ENCODE data around the gene COG7.
"Not testable (repeated sequence)": the region's sequence is repeated elsewhere in the genome, so short reads cannot be mapped to it uniquely, and the experiment has no call there.

The COG7 gene

DNA sequence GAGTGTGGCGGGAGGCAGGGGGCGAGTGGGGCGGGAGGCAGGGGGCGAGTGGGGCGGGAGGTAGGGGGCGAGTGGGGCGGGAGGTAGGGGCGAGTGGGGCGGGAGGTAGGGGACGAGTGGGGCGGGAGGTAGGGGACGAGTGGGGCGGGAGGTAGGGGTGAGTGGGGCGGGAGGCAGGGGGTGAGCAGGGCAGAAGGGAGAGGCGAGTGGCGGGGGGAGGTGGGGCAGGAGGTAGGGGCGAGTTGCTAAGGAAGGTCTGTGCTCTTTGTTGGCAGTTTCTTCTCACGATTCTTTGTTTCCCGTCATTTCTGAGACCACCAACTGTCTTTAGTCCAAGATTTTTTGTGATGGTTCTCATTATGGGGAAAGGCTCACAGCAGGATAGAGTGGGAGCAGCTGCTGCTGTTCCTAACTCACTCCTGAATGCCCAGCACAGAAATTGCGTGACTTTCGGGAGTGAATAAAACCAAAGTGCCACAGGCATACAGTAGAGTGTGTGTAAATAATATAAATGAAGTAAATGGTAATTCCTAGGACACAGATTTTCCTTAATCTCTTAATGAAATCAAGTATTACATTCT is 44.7 kb downstream of the COG7 start:
- DNase-seq: no peak

DNA sequence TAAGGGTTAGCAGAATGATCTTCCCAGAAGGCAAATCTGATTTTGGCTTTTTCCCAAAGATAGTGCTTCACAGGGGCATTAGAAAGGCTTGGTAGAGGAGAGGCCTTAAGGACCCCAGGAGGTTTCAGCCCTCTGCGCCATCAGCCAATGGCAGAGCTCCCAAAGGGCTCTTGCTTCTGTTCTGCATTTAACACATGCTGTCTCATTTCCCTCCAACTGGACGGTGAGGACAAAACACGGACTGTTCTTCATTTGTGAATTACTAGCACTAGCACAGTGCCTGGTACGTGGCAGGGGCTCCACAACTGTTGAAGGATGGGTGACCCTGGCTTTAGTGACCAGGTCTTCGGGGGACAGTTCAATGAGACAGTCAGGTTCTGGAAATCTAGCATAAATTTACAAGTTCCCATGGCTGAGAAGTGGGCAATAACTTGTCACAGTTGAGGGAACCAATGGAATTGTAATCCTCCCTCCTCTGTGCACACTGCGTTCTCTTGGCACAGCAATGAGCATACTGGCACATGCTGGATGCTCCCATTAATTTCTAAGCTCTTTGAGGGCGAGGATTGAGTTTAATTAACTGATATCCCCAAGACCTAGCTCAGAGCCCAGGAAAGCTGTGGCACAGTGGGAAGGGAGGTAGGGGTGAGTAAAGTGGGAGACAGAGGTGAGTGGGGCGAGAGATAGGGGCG is 45.4 kb downstream of the COG7 start:
- DNase-seq: no peak

DNA sequence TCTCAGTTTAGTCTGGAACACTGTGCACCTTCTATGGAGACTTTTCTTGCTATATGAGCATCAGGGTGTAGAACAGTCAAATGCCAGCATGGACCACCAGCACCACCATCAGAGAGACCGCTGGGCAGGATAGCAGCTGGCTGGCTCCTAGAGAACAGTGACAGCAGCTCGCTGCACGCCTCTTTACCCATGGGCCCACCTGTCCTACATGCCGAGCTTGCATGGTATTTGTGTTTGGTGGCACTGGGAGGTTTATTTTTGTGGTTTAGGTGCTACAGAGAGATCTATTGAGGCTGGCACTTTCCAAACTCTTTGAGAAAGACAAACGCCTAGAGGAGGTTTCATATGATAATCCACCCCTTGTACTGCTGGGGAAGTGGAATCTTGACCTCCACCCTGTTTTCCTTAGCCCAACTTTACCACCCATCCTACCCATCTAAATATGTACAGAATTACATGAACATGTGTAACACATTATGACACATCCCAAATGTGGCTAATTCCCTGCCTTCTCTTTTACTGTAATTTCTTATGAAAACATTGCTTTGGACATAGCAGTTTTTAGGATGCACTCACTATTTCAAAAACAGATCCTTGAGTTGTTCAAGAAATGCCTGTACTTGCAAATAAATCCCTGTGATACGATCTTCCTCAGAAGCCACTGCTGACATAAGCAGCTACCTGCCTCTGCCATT is 46.3 kb downstream of the COG7 start:
- DNase-seq: no peak

DNA sequence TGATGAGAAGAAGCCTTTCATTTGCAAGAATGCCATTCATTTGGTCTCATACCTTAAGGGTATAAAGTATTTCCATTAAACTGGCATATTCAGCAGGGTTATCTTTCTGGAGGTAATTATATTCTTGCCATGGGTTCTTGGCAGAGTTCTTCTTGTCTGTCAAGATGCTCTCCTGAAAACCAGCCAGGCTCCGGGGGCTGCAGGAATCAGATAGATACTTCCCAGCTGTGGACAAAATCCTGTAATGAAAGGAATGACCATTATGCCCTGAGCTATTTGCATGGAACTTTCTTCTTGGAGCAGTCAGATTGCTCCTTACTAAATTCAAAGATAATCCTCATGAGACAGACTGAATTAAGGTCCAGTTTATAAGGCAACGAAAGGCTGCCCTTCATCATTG is 47.0 kb downstream of the COG7 start:
- no peak for DNase-seq

DNA sequence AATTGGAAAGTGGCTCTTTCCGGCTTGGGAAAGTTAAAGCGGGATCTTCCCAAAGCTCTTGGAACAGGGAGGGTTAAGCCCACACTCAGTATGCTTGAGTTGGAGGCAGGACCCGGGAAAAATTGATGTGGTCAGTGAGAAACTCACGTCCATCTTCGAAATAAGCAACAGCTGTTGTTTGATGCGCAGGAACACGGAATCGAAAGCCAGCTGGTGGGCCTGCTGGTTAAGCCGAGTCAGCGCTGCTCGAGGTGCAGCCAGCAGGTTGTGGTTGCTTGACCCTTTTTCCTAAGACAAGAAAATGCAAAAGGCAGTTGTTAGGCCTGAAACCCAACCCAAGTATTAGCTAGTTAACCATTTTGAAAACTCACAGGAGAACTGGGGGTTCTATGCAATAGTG is 49.4 kb downstream of the COG7 start:
- no peak for DNase-seq

DNA sequence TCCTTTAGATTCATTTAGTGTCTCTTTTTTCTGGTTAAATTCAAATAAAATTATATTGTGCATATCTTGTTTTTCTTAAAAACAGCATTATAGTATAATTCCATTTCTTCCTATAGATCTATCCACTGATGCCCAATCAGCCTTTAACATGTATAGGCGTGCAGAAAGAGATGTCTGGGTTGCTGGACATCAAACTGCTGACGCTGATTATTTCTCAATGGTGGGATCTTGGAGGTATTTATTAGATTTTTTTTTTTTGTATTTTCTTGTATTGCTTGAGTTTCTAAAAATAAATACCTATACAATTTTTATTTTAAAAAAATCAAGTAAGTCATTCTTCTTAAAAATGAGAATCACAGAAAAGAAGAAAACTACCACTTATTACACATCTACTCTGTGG is 50.9 kb downstream of the COG7 start:
- DNase-seq: no peak

DNA sequence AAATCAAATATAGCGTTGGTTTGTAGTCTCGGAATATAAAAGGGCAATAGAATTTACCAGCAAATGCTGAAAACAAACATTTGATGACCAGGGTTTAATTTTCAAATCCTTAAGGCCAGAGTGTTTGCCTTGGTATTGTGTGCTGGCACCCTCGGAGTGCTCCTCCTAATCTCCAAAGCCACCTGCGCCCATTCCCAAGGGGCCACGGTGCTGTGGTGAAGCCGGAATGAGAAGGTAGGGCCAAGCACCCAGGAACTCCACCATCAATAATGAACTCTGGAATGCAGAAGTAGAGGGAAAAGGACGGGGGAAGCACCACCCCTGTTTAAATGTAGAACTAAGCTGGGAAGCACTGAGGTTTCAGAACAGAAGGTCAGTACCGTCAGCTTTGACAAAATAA is 51.9 kb downstream of the COG7 start:
- DNase-seq: no peak

DNA sequence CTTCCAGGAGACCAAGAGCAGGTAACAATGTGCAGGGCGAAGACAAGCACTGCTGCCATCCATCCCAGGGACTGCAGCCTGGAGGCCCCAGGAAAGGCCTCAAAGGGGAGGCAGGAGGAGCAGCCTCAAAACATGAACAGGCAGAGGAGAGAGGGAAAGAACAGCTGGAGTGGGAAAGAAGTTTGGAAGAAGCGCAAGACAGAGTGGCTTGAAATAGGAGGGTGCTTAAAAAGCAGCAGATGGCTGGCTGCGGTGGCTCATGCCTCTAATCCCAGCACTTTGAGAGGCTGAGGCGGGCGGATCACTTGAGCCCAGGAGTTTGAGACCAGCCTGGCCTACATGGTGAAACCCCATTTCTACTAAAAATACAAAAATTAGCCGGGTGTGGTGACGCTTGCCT is 52.5 kb downstream of the COG7 start:
- DNase-seq: not testable (repeated sequence)

DNA sequence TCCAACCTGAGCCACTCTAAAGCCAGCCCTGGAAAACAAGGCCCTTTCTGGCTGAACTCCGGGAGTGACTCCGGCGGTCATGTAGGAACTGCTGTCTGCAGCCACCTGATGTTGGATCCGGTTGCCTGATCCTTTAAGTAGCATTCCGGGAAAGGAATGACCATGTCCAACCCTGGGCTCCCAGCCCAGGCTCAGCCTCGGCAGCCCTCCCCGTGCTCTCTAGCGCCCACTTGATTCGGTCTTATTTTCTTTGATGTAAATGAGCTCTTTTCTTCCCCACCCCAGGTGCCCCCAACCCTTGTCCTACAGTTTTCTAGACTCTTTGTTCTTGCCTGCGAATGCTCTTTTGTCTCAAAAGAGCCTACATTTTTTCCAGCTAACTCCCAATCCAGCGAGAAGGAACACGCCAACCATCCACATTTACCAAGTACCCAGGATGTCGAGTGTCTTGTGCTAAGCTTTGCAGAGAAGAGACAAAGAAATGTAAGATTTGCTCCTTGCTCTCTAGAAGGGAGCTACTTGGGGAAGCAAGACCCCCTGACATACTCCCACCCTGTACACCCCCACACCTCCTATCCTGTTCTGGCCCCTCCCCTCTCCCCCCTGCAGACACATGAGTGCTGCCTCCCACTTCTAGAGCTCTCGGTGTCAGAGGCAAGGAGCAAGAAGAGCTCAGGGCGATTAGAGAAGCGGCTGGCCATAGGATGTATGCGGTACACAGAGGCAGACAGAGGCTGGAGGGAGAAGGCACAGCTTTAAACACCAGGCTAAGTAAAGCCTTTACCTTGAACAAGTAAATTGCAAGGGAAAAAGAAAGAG is 53.8 kb downstream of the COG7 start:
- DNase-seq: no peak

DNA sequence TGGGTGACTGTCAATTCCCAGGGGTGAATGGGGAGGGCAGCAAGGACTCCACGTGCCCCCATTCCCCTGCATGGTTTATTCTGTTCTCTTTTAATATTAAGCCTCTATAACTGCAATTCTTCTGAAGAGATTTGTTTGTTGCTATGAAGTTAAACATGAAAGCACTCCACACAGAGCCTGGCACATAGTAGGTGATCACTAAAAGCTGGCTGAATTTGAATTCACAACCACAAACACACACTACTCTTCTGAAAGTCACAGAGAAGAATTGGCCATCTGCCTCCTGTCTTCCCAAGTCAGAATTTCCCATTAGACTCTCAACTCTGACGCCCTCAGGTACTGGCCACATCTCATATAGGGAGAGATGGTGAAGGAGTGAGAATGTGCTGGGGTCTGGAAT is 55.5 kb downstream of the COG7 start:
- no peak for DNase-seq

DNA sequence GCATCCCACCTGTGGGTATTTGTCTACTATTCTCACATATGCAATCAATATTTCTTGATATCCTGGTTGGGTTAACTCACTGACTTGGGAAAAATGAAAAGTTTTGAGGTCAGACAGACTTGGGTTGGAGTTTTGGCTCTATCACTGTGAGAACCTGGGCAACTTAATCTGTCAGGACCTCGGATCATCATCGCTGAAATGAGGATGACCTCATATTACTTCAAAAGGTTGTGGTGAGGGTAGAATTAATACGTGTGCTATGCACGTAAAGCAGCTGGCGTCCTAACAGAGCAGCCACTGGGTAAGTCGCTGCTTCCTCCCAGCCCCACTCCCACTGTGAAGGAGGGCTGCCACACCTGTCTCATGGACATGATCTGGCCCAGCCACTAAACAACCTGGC is 57.3 kb downstream of the COG7 start:
- no peak for DNase-seq

DNA sequence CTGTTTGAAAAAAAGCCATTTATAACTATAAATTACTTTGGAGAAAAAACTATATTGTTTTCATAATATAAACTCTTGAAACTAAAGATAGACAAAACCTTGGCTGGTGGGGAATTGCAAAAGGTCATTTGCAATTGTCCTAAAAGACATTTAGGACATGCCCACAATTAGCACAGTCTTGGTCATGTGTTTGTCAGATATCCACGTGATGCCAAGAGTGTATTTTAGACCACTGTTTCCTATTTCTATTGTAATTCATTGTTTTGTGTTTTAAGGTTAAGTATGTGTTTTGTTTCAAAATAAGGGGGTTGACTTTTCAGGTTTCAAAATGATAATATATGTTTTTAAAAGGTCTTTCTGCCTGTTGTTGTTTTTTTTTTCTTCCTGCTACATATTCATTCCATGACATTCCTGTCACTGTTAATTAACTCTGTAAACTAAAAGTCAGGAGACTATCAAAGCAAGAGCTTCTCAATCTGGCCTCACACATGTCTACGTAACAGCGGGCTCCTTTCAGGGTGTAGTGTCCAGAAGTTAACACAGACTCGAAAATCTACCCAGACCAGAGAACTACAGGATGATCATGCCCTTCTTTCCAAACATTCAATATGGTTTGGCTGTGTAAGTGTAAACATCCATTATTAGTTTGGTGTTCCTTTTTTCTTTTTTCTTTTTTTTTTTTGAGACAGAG is 58.7 kb downstream of the COG7 start:
- no peak for DNase-seq

DNA sequence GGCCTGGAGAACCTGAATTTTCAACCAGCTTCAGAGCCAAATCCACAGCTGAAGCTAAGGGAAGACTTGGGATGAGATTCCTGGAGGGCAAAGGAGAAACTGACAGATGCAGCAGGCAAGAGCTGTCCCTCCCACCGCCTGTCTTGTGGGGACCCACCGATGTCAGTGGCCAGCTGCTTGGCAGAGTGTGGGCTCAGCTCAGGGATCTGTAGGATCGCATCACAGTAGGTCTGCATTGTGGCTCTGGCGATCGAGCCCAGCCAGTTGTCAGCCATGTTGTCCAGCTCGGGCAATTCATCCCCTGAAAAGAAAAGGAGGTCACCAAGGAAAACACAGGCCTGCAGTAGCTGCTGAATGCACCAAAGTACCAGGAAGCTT is 60.8 kb downstream of the COG7 start:
- DNase-seq: no peak

DNA sequence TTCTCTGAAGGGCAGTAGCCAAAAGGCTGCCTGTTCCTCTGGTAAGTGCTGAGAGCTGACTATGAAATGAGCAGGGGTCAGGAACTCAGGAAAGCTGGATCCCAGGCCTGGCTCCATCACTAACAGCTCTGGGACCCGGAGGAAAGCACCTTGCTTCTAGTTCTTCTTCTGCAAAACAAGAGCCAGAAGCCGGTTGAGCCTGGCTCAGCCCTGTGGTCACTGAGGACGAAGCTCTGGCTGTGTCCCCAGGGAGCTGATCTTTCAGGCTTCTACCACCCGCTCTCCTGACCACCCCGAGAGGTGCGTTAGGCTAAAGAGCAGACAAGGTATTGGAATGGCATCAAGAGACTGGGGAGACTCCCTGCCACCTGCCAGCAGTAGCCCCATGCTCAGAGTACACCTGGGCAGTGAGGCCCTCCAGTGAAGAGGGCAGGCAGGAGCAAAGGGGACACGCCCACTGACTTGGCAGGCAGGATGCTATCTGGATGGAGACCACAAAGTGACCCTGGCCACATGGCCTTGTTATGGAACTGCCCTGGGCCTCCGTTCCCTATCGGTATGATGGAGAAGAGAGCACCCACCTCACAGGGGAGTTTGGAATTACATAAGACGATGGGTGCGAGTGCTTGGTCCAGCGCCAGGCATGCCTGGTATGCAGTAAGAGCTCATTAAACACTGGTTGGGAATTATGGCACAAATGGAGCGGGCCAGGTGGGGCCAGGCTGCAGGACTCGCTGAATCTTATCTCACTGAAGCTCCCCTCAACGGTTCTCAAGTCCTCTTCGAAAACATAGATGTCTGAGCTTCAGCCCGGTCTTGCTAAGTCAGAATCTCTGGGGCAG is 61.4 kb downstream of the COG7 start:
- DNase-seq: no peak

DNA sequence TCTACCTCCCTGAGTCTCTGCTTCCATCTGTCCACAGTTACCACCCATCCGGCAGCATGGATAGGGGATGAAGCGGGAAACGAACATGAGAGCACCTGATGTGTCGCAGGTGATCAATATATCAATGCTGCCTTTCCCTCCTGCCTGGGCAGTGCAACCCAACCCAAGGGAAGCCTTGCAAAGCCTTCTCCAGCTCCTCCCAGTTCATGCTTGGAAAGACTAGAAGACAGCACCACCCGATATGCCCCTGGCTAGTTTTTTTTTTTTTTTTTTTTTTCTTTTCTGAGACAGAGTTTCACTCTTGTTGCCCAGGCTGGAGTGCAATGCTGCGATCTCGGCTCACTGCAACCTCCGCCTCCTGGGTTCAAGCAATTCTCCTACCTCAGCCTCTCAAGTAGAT is 63.1 kb downstream of the COG7 start:
- DNase-seq: not testable (repeated sequence)

DNA sequence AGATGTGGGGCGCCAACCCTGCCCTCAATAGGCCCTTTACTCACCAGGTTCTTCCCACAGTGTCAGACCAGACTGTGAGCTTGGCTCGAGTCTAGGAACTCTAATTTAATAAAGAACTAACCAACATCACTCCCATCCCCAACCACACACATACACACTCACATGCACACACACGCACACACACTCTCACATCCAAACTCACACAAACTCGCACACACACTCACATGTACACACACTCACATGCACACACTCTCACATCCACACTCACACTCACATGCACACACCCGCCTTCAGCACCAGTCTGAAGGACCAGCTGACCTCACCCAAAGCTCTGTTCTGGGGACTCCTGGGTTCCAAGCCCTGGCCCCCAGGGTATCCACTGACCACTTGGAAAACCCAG is 63.8 kb downstream of the COG7 start:
- DNase-seq: no peak

DNA sequence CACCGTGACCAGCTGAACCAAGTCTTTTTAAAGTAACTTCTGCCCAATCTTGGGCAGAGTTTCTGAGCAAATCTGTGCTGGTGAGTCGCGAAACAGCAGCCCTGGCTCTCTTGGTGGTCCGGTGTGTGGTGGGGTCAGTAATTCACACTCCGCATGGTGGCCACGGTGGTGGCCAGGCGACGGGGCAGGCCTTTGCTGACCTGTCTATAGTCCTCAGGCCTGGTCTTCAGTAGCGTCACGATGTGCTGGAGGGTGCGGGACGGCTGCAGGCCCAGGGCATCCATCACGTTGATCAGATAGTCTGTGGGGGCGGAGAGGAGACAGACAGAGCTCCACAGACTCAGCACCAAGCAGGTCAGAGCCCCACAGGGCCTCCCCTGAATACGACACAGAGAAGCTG is 64.2 kb downstream of the COG7 start:
- DNase-seq: no peak

DNA sequence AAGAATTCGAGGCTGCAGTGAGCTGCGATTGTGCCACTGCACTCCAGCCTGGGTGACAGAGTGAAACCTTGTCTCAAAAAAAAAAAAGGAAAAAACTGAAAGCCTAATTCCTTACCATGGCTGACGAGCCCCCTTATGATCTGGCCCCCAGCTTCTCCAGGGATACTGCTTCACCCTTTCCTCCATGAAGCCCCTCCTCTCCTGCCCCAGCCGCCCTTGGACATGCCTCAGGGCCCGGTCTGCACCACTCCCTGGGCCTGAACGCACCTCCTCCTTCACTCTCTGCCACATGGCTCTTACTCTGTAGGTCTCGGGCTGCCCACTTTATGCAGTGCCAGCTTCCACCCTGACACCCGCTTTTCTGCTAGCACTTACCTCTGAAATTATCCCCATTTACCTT is 65.3 kb downstream of the COG7 start:
- DNase-seq: no peak

DNA sequence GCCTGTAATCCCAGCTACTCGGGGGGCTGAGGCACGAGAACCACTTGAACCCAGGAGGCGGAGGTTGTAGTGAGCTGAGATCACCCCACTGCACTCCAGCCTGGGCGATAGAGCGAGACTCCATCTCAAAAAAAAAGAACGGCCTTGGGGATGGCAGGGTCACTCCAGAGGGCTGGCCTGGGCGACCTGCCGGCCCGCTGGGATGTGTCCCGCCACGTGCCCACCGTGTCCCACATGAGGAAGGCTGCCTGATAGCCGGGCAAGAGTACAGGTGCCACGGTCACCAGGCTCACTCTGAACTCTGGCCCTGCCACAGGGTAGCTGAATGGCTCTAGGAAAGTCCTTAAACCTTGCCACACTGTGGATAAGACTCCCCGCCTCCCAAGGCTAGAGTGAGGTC is 67.5 kb downstream of the COG7 start:
- no peak for DNase-seq

DNA sequence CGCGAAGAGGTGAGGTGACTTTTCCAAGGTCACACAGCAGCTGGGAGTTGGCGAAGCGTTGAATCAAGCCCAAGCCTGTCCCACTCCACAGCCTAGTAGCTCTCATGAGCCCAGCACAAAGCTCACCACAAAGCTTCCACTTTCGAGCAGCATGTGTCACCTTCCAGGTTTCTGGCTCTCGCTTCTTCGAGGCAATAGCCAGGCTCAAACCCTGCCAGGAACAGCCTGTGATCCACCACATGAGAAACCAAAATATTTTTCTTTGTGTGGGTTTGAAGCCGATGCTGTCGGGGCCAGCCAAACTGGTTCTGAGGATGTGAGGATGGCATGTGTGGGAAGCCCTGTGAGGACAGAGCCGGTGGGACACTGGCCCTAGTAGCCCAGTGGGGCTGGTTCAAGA is 68.1 kb downstream of the COG7 start:
- no peak for DNase-seq

DNA sequence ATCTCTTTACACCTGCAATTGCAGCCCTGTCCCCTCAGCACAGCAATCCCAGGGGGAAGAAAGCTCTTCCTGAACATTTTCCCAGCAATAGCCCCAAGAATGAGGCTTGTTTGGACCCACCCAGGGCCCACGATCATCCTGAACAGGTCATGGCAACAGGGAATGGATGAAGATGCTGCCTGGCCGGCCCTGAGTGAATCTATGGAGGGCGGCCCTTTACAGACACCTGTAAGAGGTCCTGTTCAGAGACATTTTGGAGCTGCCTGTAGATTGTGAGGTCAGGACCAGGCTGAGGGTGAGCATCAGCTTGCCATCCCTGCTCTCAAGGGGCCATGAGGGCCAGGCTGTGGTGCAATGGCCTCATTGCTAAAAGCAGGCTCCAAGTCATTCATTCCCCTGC is 69.1 kb downstream of the COG7 start:
- DNase-seq: no peak

DNA sequence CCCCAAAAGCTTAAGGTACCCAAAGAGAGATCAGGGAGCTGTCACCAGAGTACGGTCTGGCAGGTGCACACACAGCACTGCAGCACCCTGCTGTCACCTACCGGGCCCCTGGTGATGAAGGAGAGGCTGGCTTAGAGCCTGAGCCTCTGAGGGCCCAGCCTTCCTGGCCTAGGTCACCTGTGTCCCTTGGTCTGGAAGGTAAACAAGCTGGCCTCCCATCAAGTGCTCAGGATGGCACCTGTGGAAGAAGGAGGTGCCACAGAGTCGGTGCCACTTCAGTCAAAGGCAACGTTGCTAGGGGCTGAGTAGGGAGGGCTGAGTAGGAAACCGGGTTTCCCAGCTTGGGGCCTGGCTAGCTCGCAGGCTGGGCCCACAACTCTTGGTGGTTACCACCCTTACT is 70.7 kb downstream of the COG7 start:
- DNase-seq: no peak

Data from SIG-M5 (cell line).